ENCODE data around the gene TFF2. TPM values are rescaled to one million over a fixed set of nuclear protein-coding genes. Genes with fewer than 3 reads are reported as not detected.
A peak's percentile ranks its signal among the peaks of the same experiment; 100 is the strongest.

The TFF2 gene
- polyA plus RNA-seq, 3 donors, result not detected

- Histone ChIP-seq H3K27me3 (ENCODE audit: control insufficient read depth in 2 of 2, insufficient read depth in 2 of 2, low read length in 2 of 2) (no peaks in the 10 kb centered on the region), H3K36me3 (replicated peaks in 1 of 2; ENCODE audit: control insufficient read depth in 1 of 2, insufficient read depth in 2 of 2, low read length in 2 of 2) (no peaks in the 10 kb centered on the region), H3K79me2 (ENCODE audit: insufficient read depth, low read length) (no peaks in the 10 kb centered on the region), H3K27ac (ENCODE audit: low read depth in 1 of 2, low read length in 2 of 2) (no peak overlapping the region), H4K20me1 (ENCODE audit: insufficient read depth, low read length) (no peaks in the 10 kb centered on the region), H3K4me1 (ENCODE audit: control insufficient read depth in 1 of 2, insufficient read depth in 2 of 2, low read length in 2 of 2) (peaks cover 0 to 6% of the 10 kb centered on the region in 2 donors), H3K9ac (ENCODE audit: insufficient read depth, low read length, poor library complexity, severe bottlenecking) (no peak overlapping the region), H3K9me3 (replicated peaks in 1 of 2; ENCODE audit: control insufficient read depth in 1 of 2, insufficient read depth in 1 of 2, low read length in 2 of 2) (no peaks in the 10 kb centered on the region), H2AFZ (ENCODE audit: insufficient read depth, low read depth, low read length, poor library complexity, severe bottlenecking) (no peak overlapping the region), H3K4me2 (replicated peaks; ENCODE audit: extremely low read depth, low read length, poor library complexity, severe bottlenecking) (no peak overlapping the region), H3K4me3 (replicated peaks in 1 of 3; ENCODE audit: low read depth in 2 of 3, low read length in 3 of 3) (no peak overlapping the region)
- H3K4me3 Mint-ChIP-seq, result no peak overlapping the region
- H3K27me3 Mint-ChIP-seq (ENCODE audit: low read depth in 3 of 3), result peaks cover 1 to 14% (median 13%) of the 10 kb centered on the region in 3 donors
- no peak for TF ChIP-seq CTCF (IDR thresholded peaks at IDR 0.05)
- no peak for DNase-seq
- H3K36me3 Mint-ChIP-seq, result no peaks in the 10 kb centered on the region
- H3K9me3 Mint-ChIP-seq, result peaks cover 0 to 2% (median 0%) of the 10 kb centered on the region in 7 donors
- WGBS (ENCODE audit: insufficient coverage), result 100% methylated on average over 1 of the region's 6 CpGs
- H3K4me1 Mint-ChIP-seq, result peaks cover 9% of the 10 kb centered on the region
- H3K27ac Mint-ChIP-seq, result no peak overlapping the region
- intact Hi-C loops (cut with micrococcal nuclease), result no loop called here
These were observed 15.0 kb upstream of the TFF2 start for GRCh38 chr21:42365770-42366169.

- Mint-ChIP-seq H3K27ac (peak overlapping the region in 1 of 7 donors; percentile 36), H3K4me3 (peak overlapping the region in 1 of 2 donors; percentile 13), H3K27me3 (ENCODE audit: low read depth in 3 of 3) (peaks cover 0 to 14% (median 13%) of the 10 kb centered on the region in 3 donors), H3K36me3 (no peaks in the 10 kb centered on the region), H3K9me3 (peaks cover 0 to 10% (median 3%) of the 10 kb centered on the region in 7 donors), H3K4me1 (peaks cover 9% of the 10 kb centered on the region)
- Histone ChIP-seq H3K9ac (ENCODE audit: insufficient read depth, low read length, poor library complexity, severe bottlenecking) (no peak overlapping the region), H3K4me2 (replicated peaks; ENCODE audit: extremely low read depth, low read length, poor library complexity, severe bottlenecking) (no peak overlapping the region), H4K20me1 (ENCODE audit: insufficient read depth, low read length) (no peaks in the 10 kb centered on the region), H3K9me3 (replicated peaks in 1 of 2; ENCODE audit: control insufficient read depth in 1 of 2, insufficient read depth in 1 of 2, low read length in 2 of 2) (peaks cover 3 to 8% of the 10 kb centered on the region in 2 donors), H3K27ac (ENCODE audit: low read depth in 1 of 2, low read length in 2 of 2) (no peak overlapping the region), H3K4me1 (ENCODE audit: control insufficient read depth in 1 of 2, insufficient read depth in 2 of 2, low read length in 2 of 2) (peaks cover 0 to 6% of the 10 kb centered on the region in 2 donors), H3K27me3 (ENCODE audit: control insufficient read depth in 2 of 2, insufficient read depth in 2 of 2, low read length in 2 of 2) (no peaks in the 10 kb centered on the region), H3K36me3 (replicated peaks in 1 of 2; ENCODE audit: control insufficient read depth in 1 of 2, insufficient read depth in 2 of 2, low read length in 2 of 2) (no peaks in the 10 kb centered on the region), H3K79me2 (ENCODE audit: insufficient read depth, low read length) (no peaks in the 10 kb centered on the region), H3K4me3 (replicated peaks in 1 of 3; ENCODE audit: low read depth in 2 of 3, low read length in 3 of 3) (no peak overlapping the region), H2AFZ (ENCODE audit: insufficient read depth, low read depth, low read length, poor library complexity, severe bottlenecking) (no peak overlapping the region)
- DNase-seq, result no peak
- WGBS (ENCODE audit: insufficient coverage), result 32% methylated on average over 8 of the region's 13 CpGs
- intact Hi-C loops (cut with micrococcal nuclease), result no loop called here
- TF ChIP-seq CTCF (IDR thresholded peaks at IDR 0.05), result no peak
These were observed 13.6 kb upstream of the TFF2 start for GRCh38 chr21:42364304-42364865.

Data from CD14-positive monocyte (primary cell).